Trophoblast cell (in vitro differentiated cells and primary cell): ENCODE results near the gene MUC5AC.
"Not testable (repeated sequence)": the region's sequence is repeated elsewhere in the genome, so short reads cannot be mapped to it uniquely, and the experiment has no call there.

Source experiments
- DNase-seq, 2 donors: peaks; one replicate each; pipeline ENCODE4 v3.0.0-alpha.2; 2016
- H2AFZ ChIP-seq: 2 replicates; pipeline ENCODE4 v1.6.1; 2013; ENCODE audit warnings: low read length, moderate library complexity, mild to moderate bottlenecking; ENCODE audit not compliant: insufficient read depth, poor library complexity
- H2AK5ac ChIP-seq: 2 replicates; pipeline ENCODE4 v1.6.1; 2013; ENCODE audit warnings: mild to moderate bottlenecking, low read length
- H2BK120ac ChIP-seq: 2 replicates; pipeline ENCODE4 v1.6.1; 2013; ENCODE audit warnings: low read length, mild to moderate bottlenecking, moderate library complexity; ENCODE audit not compliant: insufficient read depth, poor library complexity
- H2BK12ac ChIP-seq: 2 replicates; pipeline ENCODE4 v1.6.1; 2013; ENCODE audit warnings: mild to moderate bottlenecking, low read length, moderate library complexity
- H2BK5ac ChIP-seq: 2 replicates; pipeline ENCODE4 v1.6.1; 2013; ENCODE audit warnings: low read length, low read depth, moderate library complexity, mild to moderate bottlenecking; ENCODE audit not compliant: poor library complexity
- H3K14ac ChIP-seq: 2 replicates; pipeline ENCODE4 v1.6.1; 2013; ENCODE audit warnings: mild to moderate bottlenecking, low read length
- H3K18ac ChIP-seq: 2 replicates; pipeline ENCODE4 v1.6.1; 2013; ENCODE audit warnings: mild to moderate bottlenecking, low read length
- H3K23ac ChIP-seq: 2 replicates; pipeline ENCODE4 v1.6.1; 2013; ENCODE audit warnings: low read length
- H3K27ac ChIP-seq: 2 replicates; pipeline ENCODE4 v1.5.1; 2013; ENCODE audit warnings: low read depth, mild to moderate bottlenecking, inconsistent platforms, low read length, moderate library complexity
- H3K27me3 ChIP-seq: 2 replicates; pipeline ENCODE4 v1.6.1; 2013; ENCODE audit warnings: inconsistent platforms, mild to moderate bottlenecking, low read length, moderate library complexity; ENCODE audit not compliant: insufficient read depth
- H3K36me3 ChIP-seq, 2 experiments: 1 replicate in 1 of 2; 2 replicates in 1 of 2; pipeline ENCODE4 v1.6.1; 2013; ENCODE audit warnings: low read length in 2 of 2, mild to moderate bottlenecking in 2 of 2, moderate library complexity in 1 of 2; ENCODE audit not compliant: insufficient read depth in 2 of 2, control insufficient read depth in 1 of 2
- H3K4ac ChIP-seq: 2 replicates; pipeline ENCODE4 v1.6.1; 2013; ENCODE audit warnings: low read depth, mild to moderate bottlenecking, low read length, moderate library complexity
- H3K4me1 ChIP-seq, 2 experiments: 1 replicate in 1 of 2; 2 replicates in 1 of 2; pipeline ENCODE4 v1.6.1; 2013; ENCODE audit warnings: low read length in 2 of 2, mild to moderate bottlenecking in 2 of 2, moderate library complexity in 1 of 2; ENCODE audit not compliant: insufficient read depth in 2 of 2, control insufficient read depth in 1 of 2
- H3K4me2 ChIP-seq: 2 replicates; pipeline ENCODE4 v1.6.1; 2013; ENCODE audit warnings: inconsistent platforms, mild to moderate bottlenecking, low read length, moderate library complexity
- H3K4me3 ChIP-seq: 2 replicates; pipeline ENCODE4 v1.5.1; 2013; ENCODE audit warnings: mild to moderate bottlenecking, low read depth, low read length, inconsistent platforms
- H3K79me1 ChIP-seq: one replicate; pipeline ENCODE4 v1.6.1; 2013; ENCODE audit warnings: low read length
- H3K79me2 ChIP-seq: 2 replicates; pipeline ENCODE4 v1.6.1; 2013; ENCODE audit warnings: low read length, mild to moderate bottlenecking; ENCODE audit not compliant: control insufficient read depth, insufficient read depth, poor library complexity
- H3K9ac ChIP-seq: 2 replicates; pipeline ENCODE4 v1.6.1; 2013; ENCODE audit warnings: mild to moderate bottlenecking, low read length
- H3K9me3 ChIP-seq: 2 replicates; pipeline ENCODE4 v1.6.1; 2013; ENCODE audit warnings: low read depth, mild to moderate bottlenecking, control low read depth, inconsistent platforms, low read length; ENCODE audit not compliant: insufficient read depth
- H4K12ac ChIP-seq: 2 replicates; pipeline ENCODE4 v1.6.1; 2013; ENCODE audit warnings: low read depth, mild to moderate bottlenecking, low read length, moderate library complexity
- H4K8ac ChIP-seq: 2 replicates; pipeline ENCODE4 v1.6.1; 2013; ENCODE audit warnings: low read depth, mild to moderate bottlenecking, low read length, moderate library complexity
- H4K91ac ChIP-seq: one replicate; pipeline ENCODE4 v1.6.1; 2013; ENCODE audit warnings: low read depth, mild to moderate bottlenecking, low read length, moderate library complexity
- WGBS: extraction: QIAGEN DNeasy Blood & Tissue Kit; methylation state at CpG from one replicate; pipeline ENCODE4 v1.1.7; 2013; ENCODE audit warnings: missing lambda C conversion rate; ENCODE audit not compliant: insufficient read length, insufficient coverage; ENCODE audit errors: extremely low coverage; 5-methylcytosine and 5-hydroxymethylcytosine counted together

MUC5AC gene

DNA sequence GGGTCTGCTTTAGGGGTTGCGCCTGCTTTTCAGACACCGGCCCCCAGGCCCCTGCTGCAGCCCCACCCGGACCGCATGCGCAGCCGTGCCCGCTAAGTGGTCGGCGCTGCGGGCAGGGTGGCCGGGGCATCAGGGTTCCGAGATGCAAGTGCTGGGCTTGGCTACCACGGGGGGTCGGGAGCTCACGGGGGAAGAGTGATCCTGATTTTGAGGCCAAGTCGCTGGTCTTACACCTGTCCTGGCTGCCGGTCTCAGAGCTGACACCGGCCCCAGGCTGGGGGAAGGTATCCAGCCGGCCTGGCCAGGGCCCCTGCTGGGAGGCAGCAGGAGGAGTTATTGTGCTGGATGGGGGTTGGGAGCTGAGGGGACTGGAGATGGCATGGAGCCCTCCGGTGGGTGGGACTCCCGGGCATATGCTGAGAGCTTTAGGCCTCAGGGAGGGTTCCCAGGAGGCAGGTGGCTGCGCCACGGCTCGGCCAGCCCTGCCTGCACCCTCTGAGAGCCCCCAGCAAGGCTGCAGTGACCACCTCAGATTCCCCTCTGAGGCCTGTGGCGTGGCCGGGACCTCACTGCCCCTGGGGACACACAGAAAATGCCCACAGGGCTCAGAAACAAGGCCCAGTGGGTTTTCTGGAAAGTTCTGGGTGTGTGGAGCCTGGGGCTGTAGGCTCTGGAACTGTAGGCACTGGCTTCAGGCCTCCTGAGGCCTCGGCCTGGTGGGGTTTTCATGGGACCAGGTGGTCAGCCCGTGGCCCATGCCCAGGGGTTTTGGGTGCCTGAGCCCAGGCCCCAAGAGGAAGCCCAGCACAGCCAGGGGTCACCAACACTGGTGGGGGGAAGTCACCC lies 4.4 kb upstream of the MUC5AC start:
- Histone ChIP-seq H3K4me3 (no peak overlapping the region), H3K4me1 (peaks cover 4 to 5% of the 10 kb centered on the region in 2 experiments), H3K36me3 (no peaks in the 10 kb centered on the region), H3K9ac (no peak overlapping the region), H3K9me3 (peaks cover 21% of the 10 kb centered on the region), H4K91ac (no peak overlapping the region), H2AK5ac (no peak overlapping the region), H2BK120ac (no peak overlapping the region), H3K14ac (no peak overlapping the region), H3K23ac (no peak overlapping the region), H3K27me3 (no peaks in the 10 kb centered on the region), H4K8ac (no peak overlapping the region), H2BK12ac (no peak overlapping the region), H3K18ac (no peak overlapping the region), H3K4me2 (no peak overlapping the region), H3K27ac (no peak overlapping the region), H3K4ac (no peak overlapping the region), H2AFZ (no peak overlapping the region), H3K79me1 (no peaks in the 10 kb centered on the region), H4K12ac (no peak overlapping the region), H2BK5ac (no peak overlapping the region), H3K79me2 (no peaks in the 10 kb centered on the region)
- DNase-seq: no peak
- no CpG with 5 or more reads among the region's 28 CpGs for WGBS

DNA sequence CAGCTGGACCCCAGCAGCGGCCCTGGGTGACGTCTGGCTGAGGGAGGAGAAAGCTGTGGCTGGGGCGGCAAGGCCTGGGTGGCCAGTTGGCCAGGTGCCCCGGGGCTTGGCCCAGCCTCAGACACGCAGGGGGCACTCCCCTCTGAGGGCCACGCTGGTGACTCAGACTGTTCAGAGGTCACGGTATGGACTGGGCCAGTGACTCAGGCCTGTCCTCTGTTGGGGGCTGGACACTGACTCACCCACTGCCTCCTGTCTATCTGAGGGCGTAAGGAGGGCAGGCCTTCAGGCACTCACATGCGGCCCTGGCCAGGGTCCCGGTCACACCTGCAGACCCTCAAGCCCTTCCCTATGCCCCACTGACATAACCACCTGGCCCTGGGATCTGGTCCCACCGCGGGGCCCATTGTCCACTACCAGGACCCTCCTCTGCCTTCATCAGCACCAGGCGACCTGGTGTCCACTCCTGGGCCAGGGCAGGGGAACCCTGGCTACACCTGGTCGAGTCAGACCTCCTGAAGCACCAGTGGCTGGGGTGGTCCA lies 3.7 kb upstream of the MUC5AC start:
- no CpG with 5 or more reads among the region's 14 CpGs for WGBS
- no peaks in the 10 kb centered on the region for H3K36me3 ChIP-seq
- no peak overlapping the region for H3K4me3 ChIP-seq
- no peak overlapping the region for H2BK120ac ChIP-seq
- no peak overlapping the region for H3K23ac ChIP-seq
- DNase-seq: peak; percentile 91 to 93
- H4K12ac ChIP-seq: no peak overlapping the region
- no peaks in the 10 kb centered on the region for H3K27me3 ChIP-seq
- H3K14ac ChIP-seq: no peak overlapping the region
- H2AFZ ChIP-seq: no peak overlapping the region
- H2BK12ac ChIP-seq: no peak overlapping the region
- H4K91ac ChIP-seq: no peak overlapping the region
- no peak overlapping the region for H2BK5ac ChIP-seq
- H3K18ac ChIP-seq: no peak overlapping the region
- H3K4me2 ChIP-seq: no peak overlapping the region
- no peaks in the 10 kb centered on the region for H3K79me1 ChIP-seq
- H3K4ac ChIP-seq: no peak overlapping the region
- no peak overlapping the region for H3K27ac ChIP-seq
- no peak overlapping the region for H4K8ac ChIP-seq
- peaks cover 15% of the 10 kb centered on the region for H3K9me3 ChIP-seq
- peaks cover 4 to 5% of the 10 kb centered on the region in 2 experiments for H3K4me1 ChIP-seq
- H3K9ac ChIP-seq: no peak overlapping the region
- H3K79me2 ChIP-seq: no peaks in the 10 kb centered on the region
- H2AK5ac ChIP-seq: no peak overlapping the region

- WGBS: no CpG with 5 or more reads among the region's 3 CpGs
- H3K18ac ChIP-seq, H3K4me1 ChIP-seq, H3K27me3 ChIP-seq, H3K4ac ChIP-seq, H3K79me1 ChIP-seq, H3K4me2 ChIP-seq, H4K8ac ChIP-seq, H3K36me3 ChIP-seq, H2AK5ac ChIP-seq, H3K14ac ChIP-seq, H2BK12ac ChIP-seq, H4K12ac ChIP-seq, H2AFZ ChIP-seq, H3K9ac ChIP-seq, H2BK5ac ChIP-seq, H3K4me3 ChIP-seq, H4K91ac ChIP-seq, H2BK120ac ChIP-seq, H3K27ac ChIP-seq, DNase-seq, H3K79me2 ChIP-seq, H3K23ac ChIP-seq: not testable (repeated sequence)
- peaks cover 14% of the 10 kb centered on the region for H3K9me3 ChIP-seq
These were observed 3.1 kb upstream of the MUC5AC start for GRCh38 chr11:1154656-1155055.

- no peak for DNase-seq
- no peak overlapping the region for H3K23ac ChIP-seq
- peaks cover 4 to 5% of the 10 kb centered on the region in 2 experiments for H3K4me1 ChIP-seq
- no peak overlapping the region for H3K4me2 ChIP-seq
- H2AK5ac ChIP-seq: no peak overlapping the region
- H3K9ac ChIP-seq: no peak overlapping the region
- no peak overlapping the region for H2AFZ ChIP-seq
- H4K91ac ChIP-seq: no peak overlapping the region
- no peaks in the 10 kb centered on the region for H3K79me2 ChIP-seq
- no peak overlapping the region for H2BK12ac ChIP-seq
- H3K27me3 ChIP-seq: no peaks in the 10 kb centered on the region
- H3K9me3 ChIP-seq: peaks cover 11% of the 10 kb centered on the region
- H2BK120ac ChIP-seq: no peak overlapping the region
- H3K36me3 ChIP-seq: no peaks in the 10 kb centered on the region
- no peak overlapping the region for H4K8ac ChIP-seq
- H3K27ac ChIP-seq: no peak overlapping the region
- H3K18ac ChIP-seq: no peak overlapping the region
- no peak overlapping the region for H3K4me3 ChIP-seq
- no peaks in the 10 kb centered on the region for H3K79me1 ChIP-seq
- no peak overlapping the region for H3K4ac ChIP-seq
- no peak overlapping the region for H2BK5ac ChIP-seq
- no peak overlapping the region for H3K14ac ChIP-seq
- H4K12ac ChIP-seq: no peak overlapping the region
These were observed 2.5 kb upstream of the MUC5AC start for GRCh38 chr11:1155274-1155693.
